ENCODE measurements around the gene RDH16.
"Not testable (repeated sequence)": the region's sequence is repeated elsewhere in the genome, so short reads cannot be mapped to it uniquely, and the experiment has no call there.

DNA sequence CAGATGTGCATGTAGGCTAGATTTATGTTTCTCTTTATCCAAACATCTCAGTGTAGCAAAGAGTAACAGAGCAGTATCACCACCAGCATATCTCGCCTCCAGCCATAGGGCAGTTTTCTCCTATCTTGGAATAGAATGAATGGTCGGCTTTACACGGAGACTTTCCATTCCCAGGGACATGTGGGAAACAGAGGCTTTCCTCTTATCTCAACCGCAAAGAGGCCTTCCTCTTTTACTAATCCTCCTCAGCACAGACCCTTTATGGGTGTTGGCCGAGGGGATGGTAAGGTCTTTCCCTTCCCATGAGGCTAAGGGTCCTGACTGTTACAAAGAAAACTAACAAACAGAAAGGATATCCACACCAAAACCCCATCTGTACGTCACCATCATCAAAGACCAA is 11.5 kb upstream of the RDH16 start:
- TF ChIP-seq POLR2A, EP300 (IDR thresholded peaks at IDR 0.05): not testable (repeated sequence)
- TF ChIP-seq, protein P1, sequence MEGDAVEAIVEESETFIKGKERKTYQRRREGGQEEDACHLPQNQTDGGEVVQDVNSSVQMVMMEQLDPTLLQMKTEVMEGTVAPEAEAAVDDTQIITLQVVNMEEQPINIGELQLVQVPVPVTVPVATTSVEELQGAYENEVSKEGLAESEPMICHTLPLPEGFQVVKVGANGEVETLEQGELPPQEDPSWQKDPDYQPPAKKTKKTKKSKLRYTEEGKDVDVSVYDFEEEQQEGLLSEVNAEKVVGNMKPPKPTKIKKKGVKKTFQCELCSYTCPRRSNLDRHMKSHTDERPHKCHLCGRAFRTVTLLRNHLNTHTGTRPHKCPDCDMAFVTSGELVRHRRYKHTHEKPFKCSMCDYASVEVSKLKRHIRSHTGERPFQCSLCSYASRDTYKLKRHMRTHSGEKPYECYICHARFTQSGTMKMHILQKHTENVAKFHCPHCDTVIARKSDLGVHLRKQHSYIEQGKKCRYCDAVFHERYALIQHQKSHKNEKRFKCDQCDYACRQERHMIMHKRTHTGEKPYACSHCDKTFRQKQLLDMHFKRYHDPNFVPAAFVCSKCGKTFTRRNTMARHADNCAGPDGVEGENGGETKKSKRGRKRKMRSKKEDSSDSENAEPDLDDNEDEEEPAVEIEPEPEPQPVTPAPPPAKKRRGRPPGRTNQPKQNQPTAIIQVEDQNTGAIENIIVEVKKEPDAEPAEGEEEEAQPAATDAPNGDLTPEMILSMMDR (IDR thresholded peaks at IDR 0.05), result not testable (repeated sequence)

All from tibial nerve (tissue), 4 donors.